GM23338 (cell line): ENCODE results near the gene RNF20. TPM values are rescaled to one million over a fixed set of nuclear protein-coding genes. Genes with fewer than 3 reads are reported as not detected.

Experiments used
- ATAC-seq: fragments of 200-7000 bp; cut with Tn5 transposase; 3 replicates; pipeline ENCODE4 v1.9.1; 2020
- DNase-seq: peaks from one replicate; pipeline ENCODE4 v3.0.0-alpha.2; 2015; ENCODE audit warnings: low spot score
- H2AFZ ChIP-seq: fragments of 200-600 bp; sonication (generic); 2 replicates; pipeline ENCODE4 v1.8.0; 2016; ENCODE audit warnings: antibody characterized with exemption, mild to moderate bottlenecking, moderate library complexity
- H3F3A ChIP-seq: fragments of 200-600 bp; sonication (generic); replicated peaks from 2 replicates; pipeline ENCODE4 v1.8.0; 2017; ENCODE audit warnings: antibody characterized with exemption, mixed run types, low read depth
- H3K27ac ChIP-seq: fragments of 200-600 bp; sonication (generic); 2 replicates; pipeline ENCODE4 v1.6.1; 2016; ENCODE audit warnings: low read depth
- H3K27me3 ChIP-seq: fragments of 200-600 bp; sonication (generic); 2 replicates; pipeline ENCODE4 v1.8.0; 2016; ENCODE audit warnings: mild to moderate bottlenecking, mixed run types, moderate library complexity; ENCODE audit not compliant: insufficient read depth
- H3K36me3 ChIP-seq: fragments of 200-600 bp; sonication (generic); 2 replicates; pipeline ENCODE4 v1.8.0; 2016; ENCODE audit warnings: mild to moderate bottlenecking; ENCODE audit not compliant: insufficient read depth
- H3K4me1 ChIP-seq: fragments of 200-600 bp; sonication (generic); 2 replicates; pipeline ENCODE4 v1.8.0; 2016; ENCODE audit warnings: mild to moderate bottlenecking, moderate library complexity; ENCODE audit not compliant: insufficient read depth
- H3K4me2 ChIP-seq: fragments of 200-600 bp; sonication (generic); 2 replicates; pipeline ENCODE4 v1.7.1; 2017; ENCODE audit warnings: mixed run types
- H3K4me3 ChIP-seq: fragments of 200-600 bp; sonication (generic); 2 replicates; pipeline ENCODE4 v1.6.1; 2016; ENCODE audit warnings: mixed run types
- H3K79me2 ChIP-seq: fragments of 200-600 bp; sonication (generic); replicated peaks from 2 replicates; pipeline ENCODE4 v1.8.0; 2017; ENCODE audit warnings: mild to moderate bottlenecking; ENCODE audit not compliant: insufficient read depth
- H3K9me2 ChIP-seq: fragments of 200-600 bp; sonication (generic); 2 replicates; pipeline ENCODE4 v1.8.0; 2017; ENCODE audit not compliant: insufficient read depth
- H4K20me1 ChIP-seq: fragments of 200-600 bp; sonication (generic); replicated peaks from 2 replicates; pipeline ENCODE4 v1.8.0; 2017; ENCODE audit warnings: mild to moderate bottlenecking; ENCODE audit not compliant: insufficient read depth
- H3K27ac Mint-ChIP-seq: 2 replicates; pipeline ENCODE4 v1.8.0; 2020; ENCODE audit warnings: inconsistent platforms, mild to moderate bottlenecking, moderate library complexity, mixed read lengths
- H3K27me3 Mint-ChIP-seq: 3 replicates; pipeline ENCODE4 v1.8.0; 2022; ENCODE audit warnings: low read depth, mild to moderate bottlenecking, moderate library complexity, mixed read lengths, inconsistent platforms; ENCODE audit not compliant: insufficient read depth, poor library complexity
- H3K36me3 Mint-ChIP-seq: 3 replicates; pipeline ENCODE4 v1.8.0; 2021; ENCODE audit warnings: low read depth, mild to moderate bottlenecking, inconsistent platforms, moderate library complexity, mixed read lengths
- H3K4me1 Mint-ChIP-seq: 3 replicates; pipeline ENCODE4 v1.8.0; 2020; ENCODE audit warnings: mild to moderate bottlenecking, inconsistent platforms, mixed read lengths
- H3K4me3 Mint-ChIP-seq: 3 replicates; pipeline ENCODE4 v1.8.0; 2021; ENCODE audit warnings: moderate library complexity, mild to moderate bottlenecking, inconsistent platforms, mixed read lengths
- H3K9me3 Mint-ChIP-seq: 3 replicates; pipeline ENCODE4 v1.8.0; 2020; ENCODE audit warnings: moderate library complexity, mild to moderate bottlenecking, inconsistent platforms, mixed read lengths
- CTCF ChIP-seq, 2 experiments: fragments of 200-600 bp in 1 of 2; sonication (generic) in 1 of 2; conservative IDR thresholded peaks; 2 replicates each; pipeline versions ENCODE4 v1.5.1 to v1.6.1; 2016 to 2017; ENCODE audit warnings: antibody characterized with exemption in 2 of 2, low read depth in 2 of 2, mild to moderate bottlenecking in 2 of 2, moderate library complexity in 1 of 2
- ETS1 ChIP-seq: IDR thresholded peaks from 2 replicates; pipeline ENCODE4 v1.6.1; 2016; ENCODE audit warnings: antibody characterized with exemption
- EZH2phosphoT487 ChIP-seq: fragments of 200-600 bp; sonication (generic); IDR thresholded peaks from one replicate; pipeline ENCODE4 v1.8.1; 2018; ENCODE audit warnings: antibody characterized with exemption; ENCODE audit not compliant: unreplicated experiment
- JUNB ChIP-seq: IDR thresholded peaks from one replicate; pipeline ENCODE4 v1.6.1; 2016; ENCODE audit warnings: antibody characterized with exemption; ENCODE audit not compliant: unreplicated experiment
- POLR2AphosphoS5 ChIP-seq: IDR thresholded peaks from 2 replicates; pipeline ENCODE4 v1.6.1; 2016; ENCODE audit warnings: antibody characterized with exemption, low read depth
- ZNF114 ChIP-seq: fragments of 250-450 bp; sonication (Bioruptor Pico); IDR thresholded peaks from 2 replicates; pipeline ENCODE4 v1.5.0; 2020; ENCODE audit warnings: mild to moderate bottlenecking, moderate library complexity
- ZNF331 ChIP-seq: fragments of 250-450 bp; sonication (Bioruptor Pico); IDR thresholded peaks from 2 replicates; pipeline ENCODE4 v1.5.0; 2020; ENCODE audit warnings: low read depth, mild to moderate bottlenecking, moderate library complexity
- polyA plus RNA-seq: library from polyadenylated mRNA; unstranded; fragments of >200 nt; fragmentation: Nextera tagmentation; extraction: Ambion mirVana; gene quantifications from 2 replicates; pipeline ENCODE4 v1.2.1, GENCODE V29; 2016
- total RNA-seq: library from RNA; depleted of rRNA; stranded (reverse); fragments of >200 nt; shearing (Covaris generic); gene quantifications from 2 replicates; pipeline ENCODE4 v1.2.3, GENCODE V29; 2014
- TF ChIP-seq, protein P1 (sequence below): IDR thresholded peaks from one replicate; pipeline ENCODE4 v1.6.1; 2018; ENCODE audit warnings: antibody characterized with exemption; ENCODE audit not compliant: unreplicated experiment
- TF ChIP-seq, protein P2 (sequence below): fragments of 250-450 bp; sonication (Bioruptor Pico); IDR thresholded peaks from 2 replicates; pipeline ENCODE4 v1.5.0; 2020; ENCODE audit warnings: mild to moderate bottlenecking, moderate library complexity

RNF20 gene
- total and polyA plus RNA-seq, 2 experiments from 2014 or later = 33.6 to 36.2 TPM

- H3K4me3 ChIP-seq = no peak overlapping the region
- H3K27me3 Mint-ChIP-seq = peaks cover 7% of the 10 kb centered on the region
- H3K4me3 Mint-ChIP-seq = no peak overlapping the region
- no peak overlapping the region for H3K27ac Mint-ChIP-seq
- TF ChIP-seq, protein P1, sequence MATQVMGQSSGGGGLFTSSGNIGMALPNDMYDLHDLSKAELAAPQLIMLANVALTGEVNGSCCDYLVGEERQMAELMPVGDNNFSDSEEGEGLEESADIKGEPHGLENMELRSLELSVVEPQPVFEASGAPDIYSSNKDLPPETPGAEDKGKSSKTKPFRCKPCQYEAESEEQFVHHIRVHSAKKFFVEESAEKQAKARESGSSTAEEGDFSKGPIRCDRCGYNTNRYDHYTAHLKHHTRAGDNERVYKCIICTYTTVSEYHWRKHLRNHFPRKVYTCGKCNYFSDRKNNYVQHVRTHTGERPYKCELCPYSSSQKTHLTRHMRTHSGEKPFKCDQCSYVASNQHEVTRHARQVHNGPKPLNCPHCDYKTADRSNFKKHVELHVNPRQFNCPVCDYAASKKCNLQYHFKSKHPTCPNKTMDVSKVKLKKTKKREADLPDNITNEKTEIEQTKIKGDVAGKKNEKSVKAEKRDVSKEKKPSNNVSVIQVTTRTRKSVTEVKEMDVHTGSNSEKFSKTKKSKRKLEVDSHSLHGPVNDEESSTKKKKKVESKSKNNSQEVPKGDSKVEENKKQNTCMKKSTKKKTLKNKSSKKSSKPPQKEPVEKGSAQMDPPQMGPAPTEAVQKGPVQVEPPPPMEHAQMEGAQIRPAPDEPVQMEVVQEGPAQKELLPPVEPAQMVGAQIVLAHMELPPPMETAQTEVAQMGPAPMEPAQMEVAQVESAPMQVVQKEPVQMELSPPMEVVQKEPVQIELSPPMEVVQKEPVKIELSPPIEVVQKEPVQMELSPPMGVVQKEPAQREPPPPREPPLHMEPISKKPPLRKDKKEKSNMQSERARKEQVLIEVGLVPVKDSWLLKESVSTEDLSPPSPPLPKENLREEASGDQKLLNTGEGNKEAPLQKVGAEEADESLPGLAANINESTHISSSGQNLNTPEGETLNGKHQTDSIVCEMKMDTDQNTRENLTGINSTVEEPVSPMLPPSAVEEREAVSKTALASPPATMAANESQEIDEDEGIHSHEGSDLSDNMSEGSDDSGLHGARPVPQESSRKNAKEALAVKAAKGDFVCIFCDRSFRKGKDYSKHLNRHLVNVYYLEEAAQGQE = peak; percentile 80
- TF ChIP-seq ZNF114 (CRISPR knock-in tag) = no peak
- H3K9me2 ChIP-seq = no peaks in the 10 kb centered on the region
- H3K27me3 ChIP-seq = no peaks in the 10 kb centered on the region
- no peaks in the 10 kb centered on the region; the same call in 1 of the 2 replicates for H3F3A ChIP-seq
- peaks cover 58% of the 10 kb centered on the region for H3K79me2 ChIP-seq
- peaks cover 9% of the 10 kb centered on the region for H3K4me1 ChIP-seq
- ATAC-seq = no peak
- H3K9me3 Mint-ChIP-seq = no peaks in the 10 kb centered on the region
- H3K36me3 Mint-ChIP-seq = peaks cover 7% of the 10 kb centered on the region
- H2AFZ ChIP-seq = no peak overlapping the region
- H4K20me1 ChIP-seq = peaks cover 21% of the 10 kb centered on the region
- peaks cover 14% of the 10 kb centered on the region; the same call in 1 of the 2 replicates for H3K36me3 ChIP-seq
- DNase-seq = peak; percentile 52
- H3K4me2 ChIP-seq = no peak overlapping the region
- peaks cover 5% of the 10 kb centered on the region; the same call in 2 of the 3 replicates for H3K4me1 Mint-ChIP-seq
- no peak overlapping the region for H3K27ac ChIP-seq
These were observed 3.3 kb downstream of the RNF20 start for GRCh38 chr9:101536938-101537337.

DNA sequence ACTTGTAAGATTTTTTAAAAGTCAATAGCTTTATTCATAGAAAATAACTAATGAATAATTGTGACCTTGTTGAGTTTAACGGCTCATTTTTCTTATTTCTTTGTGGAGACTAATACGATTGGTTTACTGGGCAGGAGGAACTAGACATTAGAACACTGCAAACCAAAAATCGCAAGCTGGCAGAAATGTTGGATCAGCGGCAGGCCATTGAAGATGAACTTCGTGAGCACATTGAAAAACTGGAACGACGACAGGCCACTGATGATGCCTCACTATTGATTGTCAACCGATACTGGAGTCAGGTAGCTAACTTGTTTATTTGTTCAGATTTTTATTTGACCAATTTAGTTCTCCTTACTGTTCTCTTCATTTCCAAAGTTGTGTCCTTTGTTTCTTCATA lies 6.4 kb downstream of the RNF20 start:
- Histone ChIP-seq H3F3A (no peaks in the 10 kb centered on the region; the same call in 1 of the 2 replicates), H3K27ac (no peak overlapping the region), H3K9me2 (no peaks in the 10 kb centered on the region), H2AFZ (no peak overlapping the region), H3K4me2 (no peak overlapping the region), H3K79me2 (peaks cover 45% of the 10 kb centered on the region), H3K4me3 (no peak overlapping the region), H4K20me1 (peaks cover 21% of the 10 kb centered on the region), H3K4me1 (no peaks in the 10 kb centered on the region), H3K36me3 (peaks cover 14% of the 10 kb centered on the region; the same call in 1 of the 2 replicates), H3K27me3 (no peaks in the 10 kb centered on the region)
- H3K36me3 Mint-ChIP-seq = peaks cover 14% of the 10 kb centered on the region
- H3K4me3 Mint-ChIP-seq = no peak overlapping the region
- no peaks in the 10 kb centered on the region; the same call in 2 of the 3 replicates for H3K4me1 Mint-ChIP-seq
- no peak overlapping the region for H3K27ac Mint-ChIP-seq
- H3K27me3 Mint-ChIP-seq = no peaks in the 10 kb centered on the region
- DNase-seq (no peak), ATAC-seq (no peak)
- H3K9me3 Mint-ChIP-seq = no peaks in the 10 kb centered on the region
- TF ChIP-seq ZNF114 (CRISPR knock-in tag) = no peak
- no peak for TF ChIP-seq JUNB
- TF ChIP-seq EZH2phosphoT487 = no peak
- no peak for TF ChIP-seq CTCF (conservative IDR thresholded peaks at IDR 0.05; ENCODE audit: low read depth in 2 of 2)
- TF ChIP-seq, protein P2, sequence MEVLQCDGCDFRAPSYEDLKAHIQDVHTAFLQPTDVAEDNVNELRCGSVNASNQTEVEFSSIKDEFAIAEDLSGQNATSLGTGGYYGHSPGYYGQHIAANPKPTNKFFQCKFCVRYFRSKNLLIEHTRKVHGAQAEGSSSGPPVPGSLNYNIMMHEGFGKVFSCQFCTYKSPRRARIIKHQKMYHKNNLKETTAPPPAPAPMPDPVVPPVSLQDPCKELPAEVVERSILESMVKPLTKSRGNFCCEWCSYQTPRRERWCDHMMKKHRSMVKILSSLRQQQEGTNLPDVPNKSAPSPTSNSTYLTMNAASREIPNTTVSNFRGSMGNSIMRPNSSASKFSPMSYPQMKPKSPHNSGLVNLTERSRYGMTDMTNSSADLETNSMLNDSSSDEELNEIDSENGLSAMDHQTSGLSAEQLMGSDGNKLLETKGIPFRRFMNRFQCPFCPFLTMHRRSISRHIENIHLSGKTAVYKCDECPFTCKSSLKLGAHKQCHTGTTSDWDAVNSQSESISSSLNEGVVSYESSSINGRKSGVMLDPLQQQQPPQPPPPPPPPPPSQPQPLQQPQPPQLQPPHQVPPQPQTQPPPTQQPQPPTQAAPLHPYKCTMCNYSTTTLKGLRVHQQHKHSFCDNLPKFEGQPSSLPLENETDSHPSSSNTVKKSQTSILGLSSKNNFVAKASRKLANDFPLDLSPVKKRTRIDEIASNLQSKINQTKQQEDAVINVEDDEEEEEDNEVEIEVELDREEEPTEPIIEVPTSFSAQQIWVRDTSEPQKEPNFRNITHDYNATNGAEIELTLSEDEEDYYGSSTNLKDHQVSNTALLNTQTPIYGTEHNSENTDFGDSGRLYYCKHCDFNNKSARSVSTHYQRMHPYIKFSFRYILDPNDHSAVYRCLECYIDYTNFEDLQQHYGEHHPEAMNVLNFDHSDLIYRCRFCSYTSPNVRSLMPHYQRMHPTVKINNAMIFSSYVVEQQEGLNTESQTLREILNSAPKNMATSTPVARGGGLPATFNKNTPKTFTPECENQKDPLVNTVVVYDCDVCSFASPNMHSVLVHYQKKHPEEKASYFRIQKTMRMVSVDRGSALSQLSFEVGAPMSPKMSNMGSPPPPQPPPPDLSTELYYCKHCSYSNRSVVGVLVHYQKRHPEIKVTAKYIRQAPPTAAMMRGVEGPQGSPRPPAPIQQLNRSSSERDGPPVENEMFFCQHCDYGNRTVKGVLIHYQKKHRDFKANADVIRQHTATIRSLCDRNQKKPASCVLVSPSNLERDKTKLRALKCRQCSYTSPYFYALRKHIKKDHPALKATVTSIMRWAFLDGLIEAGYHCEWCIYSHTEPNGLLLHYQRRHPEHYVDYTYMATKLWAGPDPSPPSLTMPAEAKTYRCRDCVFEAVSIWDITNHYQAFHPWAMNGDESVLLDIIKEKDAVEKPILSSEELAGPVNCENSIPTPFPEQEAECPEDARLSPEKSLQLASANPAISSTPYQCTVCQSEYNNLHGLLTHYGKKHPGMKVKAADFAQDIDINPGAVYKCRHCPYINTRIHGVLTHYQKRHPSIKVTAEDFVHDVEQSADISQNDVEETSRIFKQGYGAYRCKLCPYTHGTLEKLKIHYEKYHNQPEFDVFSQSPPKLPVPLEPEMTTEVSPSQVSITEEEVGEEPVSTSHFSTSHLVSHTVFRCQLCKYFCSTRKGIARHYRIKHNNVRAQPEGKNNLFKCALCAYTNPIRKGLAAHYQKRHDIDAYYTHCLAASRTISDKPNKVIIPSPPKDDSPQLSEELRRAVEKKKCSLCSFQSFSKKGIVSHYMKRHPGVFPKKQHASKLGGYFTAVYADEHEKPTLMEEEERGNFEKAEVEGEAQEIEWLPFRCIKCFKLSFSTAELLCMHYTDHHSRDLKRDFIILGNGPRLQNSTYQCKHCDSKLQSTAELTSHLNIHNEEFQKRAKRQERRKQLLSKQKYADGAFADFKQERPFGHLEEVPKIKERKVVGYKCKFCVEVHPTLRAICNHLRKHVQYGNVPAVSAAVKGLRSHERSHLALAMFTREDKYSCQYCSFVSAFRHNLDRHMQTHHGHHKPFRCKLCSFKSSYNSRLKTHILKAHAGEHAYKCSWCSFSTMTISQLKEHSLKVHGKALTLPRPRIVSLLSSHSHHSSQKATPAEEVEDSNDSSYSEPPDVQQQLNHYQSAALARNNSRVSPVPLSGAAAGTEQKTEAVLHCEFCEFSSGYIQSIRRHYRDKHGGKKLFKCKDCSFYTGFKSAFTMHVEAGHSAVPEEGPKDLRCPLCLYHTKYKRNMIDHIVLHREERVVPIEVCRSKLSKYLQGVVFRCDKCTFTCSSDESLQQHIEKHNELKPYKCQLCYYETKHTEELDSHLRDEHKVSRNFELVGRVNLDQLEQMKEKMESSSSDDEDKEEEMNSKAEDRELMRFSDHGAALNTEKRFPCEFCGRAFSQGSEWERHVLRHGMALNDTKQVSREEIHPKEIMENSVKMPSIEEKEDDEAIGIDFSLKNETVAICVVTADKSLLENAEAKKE (CRISPR knock-in tag) = no peak
- TF ChIP-seq ZNF331 (CRISPR knock-in tag) = no peak
- TF ChIP-seq ETS1 = no peak
- no peak for TF ChIP-seq POLR2AphosphoS5
